Keratinocyte (primary cell): ENCODE results near the gene KSR1. TPM values are rescaled to one million over a fixed set of nuclear protein-coding genes. Genes with fewer than 3 reads are reported as not detected.

Experiments used
- DNase-seq: peaks from one replicate; pipeline ENCODE4 v3.0.0-alpha.2; 2011; ENCODE audit warnings: low read depth, missing footprints, low spot score
- FAIRE-seq: peaks from 2 replicates; lab custom pipeline; 2011; peaks lifted over from hg19 to GRCh38; lab: Jason Lieb, UNC
- H2AFZ ChIP-seq: 2 replicates; pipeline ENCODE4 v1.6.0; 2012; ENCODE audit warnings: low read length, control low read depth, inconsistent platforms; ENCODE audit not compliant: control insufficient read depth
- H3K27ac ChIP-seq: 2 replicates; pipeline ENCODE4 v1.5.1; 2011; ENCODE audit warnings: low read length; ENCODE audit not compliant: control insufficient read depth, insufficient read depth
- H3K27me3 ChIP-seq: 3 replicates; pipeline ENCODE4 v1.6.0; 2011; ENCODE audit warnings: low read length; ENCODE audit not compliant: control insufficient read depth, insufficient read depth; ENCODE audit errors: extremely low read depth
- H3K36me3 ChIP-seq, 2 experiments: 2 replicates in 1 of 2; 3 replicates in 1 of 2; pipeline ENCODE4 v1.5.1; 2011; ENCODE audit warnings: low read length in 2 of 2, mild to moderate bottlenecking in 1 of 2; ENCODE audit not compliant: control insufficient read depth in 2 of 2, insufficient read depth in 2 of 2; ENCODE audit errors: extremely low read depth in 1 of 2
- H3K4me1 ChIP-seq: 3 replicates; pipeline ENCODE4 v1.5.1; 2011; ENCODE audit warnings: low read length; ENCODE audit not compliant: control insufficient read depth, insufficient read depth; ENCODE audit errors: extremely low read depth
- H3K4me2 ChIP-seq: 3 replicates; pipeline ENCODE4 v1.6.0; 2011; ENCODE audit warnings: low read depth, low read length; ENCODE audit not compliant: control insufficient read depth, insufficient read depth; ENCODE audit errors: extremely low read depth
- H3K4me3 ChIP-seq, 3 experiments: fragments of 200-600 bp in 1 of 3; sonication (generic) in 1 of 3; 2 replicates in 2 of 3; 3 replicates in 1 of 3; pipeline ENCODE4 v1.5.1; 2011 to 2016; ENCODE audit warnings: low read length in 3 of 3, mild to moderate bottlenecking in 3 of 3, control low read depth in 2 of 3, inconsistent platforms in 1 of 3, low read depth in 1 of 3, mixed read lengths in 1 of 3, mixed run types in 1 of 3, moderate library complexity in 1 of 3; ENCODE audit not compliant: control insufficient read depth in 2 of 3, insufficient read depth in 2 of 3; ENCODE audit errors: extremely low read depth in 1 of 3
- H3K79me2 ChIP-seq: 2 replicates; pipeline ENCODE4 v1.6.0; 2012; ENCODE audit warnings: low read length; ENCODE audit not compliant: control insufficient read depth, insufficient read depth
- H3K9ac ChIP-seq: 3 replicates; pipeline ENCODE4 v1.6.0; 2011; ENCODE audit warnings: low read length; ENCODE audit not compliant: control insufficient read depth, insufficient read depth; ENCODE audit errors: extremely low read depth
- H3K9me1 ChIP-seq: 3 replicates; pipeline ENCODE4 v1.6.0; 2011; ENCODE audit warnings: low read length; ENCODE audit not compliant: control insufficient read depth, insufficient read depth; ENCODE audit errors: extremely low read depth
- H3K9me3 ChIP-seq: 2 replicates; pipeline ENCODE4 v1.5.1; 2012; ENCODE audit warnings: low read depth, low read length; ENCODE audit not compliant: control insufficient read depth
- H4K20me1 ChIP-seq: 3 replicates; pipeline ENCODE4 v1.6.0; 2011; ENCODE audit warnings: low read length; ENCODE audit not compliant: control insufficient read depth, insufficient read depth; ENCODE audit errors: extremely low read depth
- EZH2 ChIP-seq: IDR thresholded peaks from one replicate; pipeline ENCODE4 v1.6.1; 2012; ENCODE audit warnings: inconsistent platforms, mild to moderate bottlenecking, low read length, moderate library complexity
- dilution Hi-C: fragments of 300-500 bp; cut with MboI; formaldehyde crosslinking; loops from one replicate; pipeline ENCODE4 v1.7.0; 2020; ENCODE audit warnings: low sequenced_read_pairs; ENCODE audit not compliant: extremely low pct_ligation_motif_present
- polyA plus RNA-seq, 5 experiments: library from polyadenylated mRNA; depleted of rRNA in 3 of 5; stranded (reverse) in 3 of 5; stranded (forward) in 1 of 5; unstranded in 1 of 5; fragments of >200 nt; gene quantifications; 1 replicate in 1 of 5; 2 replicates in 3 of 5; 3 replicates in 1 of 5; pipeline versions ENCODE4 v1.2.1 to v1.2.3, GENCODE V29; 2011 to 2012; ENCODE audit warnings: missing spikeins in 2 of 5, low read depth in 1 of 5, low replicate concordance in 1 of 5
- TF ChIP-seq, protein P1 (sequence below), 3 experiments: IDR thresholded peaks in 1 of 3; conservative IDR thresholded peaks in 1 of 3; optimal IDR thresholded peaks in 1 of 3; 2 replicates in 2 of 3; 3 replicates in 1 of 3; pipeline versions ENCODE3 to v1.5.1; 2011; ENCODE audit warnings: low read length in 3 of 3, mild to moderate bottlenecking in 3 of 3, moderate library complexity in 2 of 3, control low read depth in 1 of 3, inconsistent platforms in 1 of 3; ENCODE audit not compliant: insufficient read depth in 2 of 3; ENCODE audit errors: extremely low read depth in 1 of 3

The KSR1 gene
- polyA plus RNA-seq, 1 donor (not counting 4 experiments of a cell fraction or from before 2014, with no cell fraction given) = 1.3 TPM

DNA sequence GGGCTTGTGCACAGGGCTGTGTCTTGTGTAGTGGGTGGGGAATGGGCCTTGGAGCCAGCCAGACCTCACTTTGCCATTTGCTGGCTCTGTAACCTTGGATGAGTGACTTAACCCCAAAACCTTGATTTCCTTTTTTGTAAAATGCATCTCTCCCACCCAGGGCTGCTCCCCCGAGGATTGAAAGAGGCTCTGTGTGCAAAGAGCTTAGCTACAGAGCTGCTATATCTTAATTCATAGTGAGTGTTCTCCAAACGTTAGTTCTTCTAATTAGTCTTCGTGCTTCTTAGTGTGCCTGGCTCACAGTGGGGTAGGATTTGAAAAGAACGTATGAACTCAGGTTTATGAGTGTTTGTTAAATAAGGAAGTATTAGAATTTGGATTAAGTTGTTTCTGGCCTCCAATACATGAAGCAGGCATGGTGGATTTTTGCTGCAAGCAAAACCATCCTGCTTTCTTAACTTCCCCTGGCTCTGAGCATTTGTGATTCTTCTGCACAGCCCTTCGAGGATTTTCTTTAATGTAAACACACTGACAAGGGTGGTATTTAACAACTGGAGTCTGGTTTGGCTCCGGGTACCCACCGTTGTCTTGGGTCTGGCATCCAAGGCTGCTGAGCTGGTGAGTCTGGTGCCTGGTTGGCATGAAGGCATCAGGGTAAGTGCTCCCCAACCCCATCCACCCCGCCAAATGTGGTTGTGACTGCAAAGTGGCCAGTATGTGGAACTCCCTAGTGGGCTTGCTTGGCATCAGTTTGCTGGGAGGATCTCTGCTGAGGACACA lies 29.7 kb downstream of the KSR1 start:
- no peak overlapping the region for H2AFZ ChIP-seq
- H3K4me1 ChIP-seq = no peaks in the 10 kb centered on the region
- no peaks in the 10 kb centered on the region for H4K20me1 ChIP-seq
- TF ChIP-seq EZH2 = no peak
- TF ChIP-seq, protein P1, sequence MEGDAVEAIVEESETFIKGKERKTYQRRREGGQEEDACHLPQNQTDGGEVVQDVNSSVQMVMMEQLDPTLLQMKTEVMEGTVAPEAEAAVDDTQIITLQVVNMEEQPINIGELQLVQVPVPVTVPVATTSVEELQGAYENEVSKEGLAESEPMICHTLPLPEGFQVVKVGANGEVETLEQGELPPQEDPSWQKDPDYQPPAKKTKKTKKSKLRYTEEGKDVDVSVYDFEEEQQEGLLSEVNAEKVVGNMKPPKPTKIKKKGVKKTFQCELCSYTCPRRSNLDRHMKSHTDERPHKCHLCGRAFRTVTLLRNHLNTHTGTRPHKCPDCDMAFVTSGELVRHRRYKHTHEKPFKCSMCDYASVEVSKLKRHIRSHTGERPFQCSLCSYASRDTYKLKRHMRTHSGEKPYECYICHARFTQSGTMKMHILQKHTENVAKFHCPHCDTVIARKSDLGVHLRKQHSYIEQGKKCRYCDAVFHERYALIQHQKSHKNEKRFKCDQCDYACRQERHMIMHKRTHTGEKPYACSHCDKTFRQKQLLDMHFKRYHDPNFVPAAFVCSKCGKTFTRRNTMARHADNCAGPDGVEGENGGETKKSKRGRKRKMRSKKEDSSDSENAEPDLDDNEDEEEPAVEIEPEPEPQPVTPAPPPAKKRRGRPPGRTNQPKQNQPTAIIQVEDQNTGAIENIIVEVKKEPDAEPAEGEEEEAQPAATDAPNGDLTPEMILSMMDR (optimal IDR thresholded peaks at IDR 0.05 in 1 of 3, IDR thresholded peaks at IDR 0.05 in 1 of 3, conservative IDR thresholded peaks at IDR 0.05 in 1 of 3; ENCODE audit: extremely low read depth in 1 of 3, insufficient read depth in 2 of 3, low read length in 3 of 3) = no peak
- H3K4me2 ChIP-seq = no peak overlapping the region
- DNase-seq (no peak), FAIRE-seq (no peak)
- H3K27me3 ChIP-seq = no peaks in the 10 kb centered on the region
- dilution Hi-C loops = no loop called here
- H3K9me1 ChIP-seq = no peaks in the 10 kb centered on the region
- H3K27ac ChIP-seq = no peak overlapping the region
- H3K79me2 ChIP-seq = no peaks in the 10 kb centered on the region
- no peak overlapping the region for H3K9ac ChIP-seq
- no peaks in the 10 kb centered on the region for H3K9me3 ChIP-seq
- H3K4me3 ChIP-seq = no peak overlapping the region
- H3K36me3 ChIP-seq = no peaks in the 10 kb centered on the region

DNA sequence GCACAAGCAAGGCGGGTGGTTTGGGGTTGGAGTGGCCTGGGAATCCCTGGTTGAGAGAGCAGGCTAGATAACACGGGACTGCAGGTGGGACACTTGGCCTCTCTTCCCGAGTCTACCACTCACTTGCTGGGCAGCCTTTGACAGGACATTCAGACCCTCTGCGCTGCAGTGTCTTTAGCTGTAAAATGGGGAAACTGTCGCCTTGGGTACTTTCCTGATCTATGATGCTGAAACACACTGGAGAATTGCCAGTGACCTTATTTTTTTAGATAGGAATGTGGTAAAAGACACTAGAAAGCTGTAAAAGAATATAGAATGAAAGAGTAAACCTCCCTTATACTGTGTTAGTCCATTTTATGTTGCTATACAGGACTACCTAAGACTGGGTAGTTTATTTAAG lies 30.5 kb downstream of the KSR1 start:
- Histone ChIP-seq H3K9ac (no peak overlapping the region), H3K27ac (no peak overlapping the region), H3K9me1 (no peaks in the 10 kb centered on the region), H3K27me3 (no peaks in the 10 kb centered on the region), H3K79me2 (no peaks in the 10 kb centered on the region), H3K4me3 (no peak overlapping the region), H4K20me1 (no peaks in the 10 kb centered on the region), H3K4me1 (no peaks in the 10 kb centered on the region), H2AFZ (no peak overlapping the region), H3K9me3 (no peaks in the 10 kb centered on the region), H3K4me2 (no peak overlapping the region), H3K36me3 (no peaks in the 10 kb centered on the region)
- dilution Hi-C loops = no loop called here
- no peak for DNase-seq
- TF ChIP-seq, protein P1 (optimal IDR thresholded peaks at IDR 0.05 in 1 of 3, IDR thresholded peaks at IDR 0.05 in 1 of 3, conservative IDR thresholded peaks at IDR 0.05 in 1 of 3; ENCODE audit: extremely low read depth in 1 of 3, insufficient read depth in 2 of 3, low read length in 3 of 3) = no peak
- TF ChIP-seq EZH2 = no peak
- no peak for FAIRE-seq
